AG08395 (cell line): ENCODE results near the gene PRKG2.
"Not testable (repeated sequence)": the region's sequence is repeated elsewhere in the genome, so short reads cannot be mapped to it uniquely, and the experiment has no call there.

Experiments
- DNase-seq: peaks from one replicate; pipeline ENCODE4 v3.0.0; 2012; ENCODE audit warnings: mixed read lengths, low spot score

PRKG2 gene

DNA sequence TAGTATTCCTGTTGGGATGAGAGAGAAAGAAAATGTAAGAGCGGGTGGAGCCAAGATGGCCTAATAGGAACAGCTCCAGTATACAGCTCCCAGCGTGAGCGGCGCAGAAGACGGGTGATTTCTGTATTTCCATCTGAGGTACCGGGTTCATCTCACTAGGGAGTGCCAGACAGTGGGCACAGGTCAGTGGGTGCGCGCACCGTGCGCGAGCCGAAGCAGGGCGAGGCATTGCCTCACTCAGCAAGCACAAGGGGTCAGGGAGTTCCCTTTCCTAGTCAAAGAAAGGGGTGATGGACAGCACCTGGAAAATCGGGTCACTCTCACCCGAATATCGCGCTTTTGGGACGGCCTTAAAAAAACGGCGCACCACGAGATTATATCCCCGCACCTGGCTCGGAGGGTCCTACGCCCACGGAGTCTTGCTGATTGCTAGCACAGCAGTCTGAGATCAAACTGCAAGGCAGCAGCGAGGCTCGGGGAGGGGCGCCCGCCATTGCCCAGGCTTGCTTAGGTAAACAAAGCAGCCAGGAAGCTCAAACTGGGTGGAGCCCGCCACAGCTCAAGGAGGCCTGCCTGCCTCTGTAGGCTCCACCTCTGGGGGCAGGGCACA is 61.2 kb downstream of the PRKG2 start:
- not testable (repeated sequence) for DNase-seq

DNA sequence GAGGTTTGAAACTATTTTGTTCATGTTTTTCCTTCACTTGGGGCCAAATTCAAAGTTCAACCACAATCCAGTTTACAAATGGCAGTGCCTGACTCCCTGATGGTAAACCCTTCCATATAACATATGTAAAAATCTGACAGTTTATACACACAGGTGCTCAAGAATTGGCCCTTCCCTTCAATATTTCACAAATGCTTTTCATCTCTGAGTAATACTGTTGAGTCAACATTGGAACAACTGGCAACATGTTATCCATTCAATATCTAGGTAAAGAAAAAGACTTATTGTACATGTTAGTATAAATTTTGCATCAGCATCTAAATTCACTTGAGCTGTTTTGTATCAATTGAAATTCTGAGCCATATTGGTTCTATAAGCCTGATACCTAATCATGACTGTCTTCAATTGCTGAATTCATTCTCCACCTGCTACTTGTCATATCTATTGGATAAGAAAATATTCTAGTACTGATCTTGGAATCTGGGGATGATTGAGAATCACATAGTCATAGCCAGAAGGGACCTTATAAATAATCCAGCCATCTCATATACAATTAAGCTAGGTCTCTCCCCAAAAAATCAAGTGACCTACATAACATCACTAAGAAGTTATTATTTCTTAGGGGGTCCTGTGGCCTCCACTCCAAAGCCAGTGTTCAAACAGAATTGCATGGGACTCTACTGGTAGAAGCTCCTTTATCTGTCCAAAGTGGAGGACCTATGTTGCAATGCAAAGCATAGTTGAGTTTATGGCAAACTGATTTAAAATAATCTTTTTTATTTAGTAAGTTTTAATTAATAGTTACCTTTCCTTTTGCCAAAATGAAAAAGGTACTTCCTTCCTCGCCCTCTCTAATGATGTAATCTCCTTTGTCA is 61.9 kb downstream of the PRKG2 start:
- DNase-seq = no peak

DNA sequence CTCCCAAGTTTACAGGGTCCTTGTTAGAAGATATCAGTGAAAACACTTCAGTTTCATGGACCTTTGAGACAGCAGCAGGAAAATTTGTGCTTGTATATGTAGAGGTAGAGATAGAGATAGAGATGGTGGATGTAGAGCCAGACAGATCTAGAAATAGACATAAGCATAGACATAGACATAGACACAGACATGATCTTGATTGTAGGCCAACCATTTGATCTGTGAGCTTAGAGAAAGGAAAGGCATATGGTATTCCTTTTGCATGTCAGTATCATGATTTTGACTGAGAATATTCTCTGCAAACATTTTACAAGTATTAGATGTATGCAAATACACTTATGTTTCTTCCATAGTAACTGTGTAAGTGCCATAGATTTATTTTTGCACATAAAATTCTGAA is 65.0 kb downstream of the PRKG2 start:
- DNase-seq = no peak

DNA sequence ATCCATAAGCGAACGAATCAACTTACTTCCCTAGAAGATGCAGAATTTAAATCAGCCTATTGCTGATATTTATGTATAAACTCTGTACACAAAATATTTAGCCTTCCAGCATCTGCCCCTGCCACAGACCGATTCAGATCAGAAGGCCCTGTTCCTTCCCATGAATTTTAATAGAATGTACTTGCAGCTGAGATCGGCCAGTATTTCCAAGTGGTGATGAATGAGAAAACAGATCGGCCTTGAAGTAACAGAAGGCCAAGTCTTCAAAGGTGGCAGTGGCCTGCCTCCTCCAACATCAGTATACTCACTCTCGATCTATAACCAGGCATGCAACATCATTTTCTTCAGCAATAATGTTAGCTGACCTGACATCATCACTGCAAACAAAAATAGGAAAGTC is 66.4 kb downstream of the PRKG2 start:
- DNase-seq = no peak

DNA sequence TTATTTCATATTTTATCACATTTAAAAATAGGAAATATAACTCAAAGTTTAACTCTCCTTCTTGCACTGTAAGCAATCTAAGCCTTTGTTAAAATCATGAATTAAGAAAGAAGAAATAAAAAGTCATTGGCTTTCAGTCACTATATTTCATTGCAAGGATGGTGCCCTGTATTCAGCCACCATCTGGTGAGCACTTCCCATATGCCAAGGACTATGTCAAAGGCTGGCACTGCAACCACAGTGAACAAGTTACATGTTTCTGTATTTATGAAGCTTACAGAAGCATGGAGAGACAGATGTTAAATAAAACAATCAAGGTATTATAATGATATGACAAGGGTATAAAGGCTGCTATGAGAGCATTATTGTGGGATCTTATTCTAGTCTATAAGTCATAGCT is 68.6 kb downstream of the PRKG2 start:
- DNase-seq = no peak

DNA sequence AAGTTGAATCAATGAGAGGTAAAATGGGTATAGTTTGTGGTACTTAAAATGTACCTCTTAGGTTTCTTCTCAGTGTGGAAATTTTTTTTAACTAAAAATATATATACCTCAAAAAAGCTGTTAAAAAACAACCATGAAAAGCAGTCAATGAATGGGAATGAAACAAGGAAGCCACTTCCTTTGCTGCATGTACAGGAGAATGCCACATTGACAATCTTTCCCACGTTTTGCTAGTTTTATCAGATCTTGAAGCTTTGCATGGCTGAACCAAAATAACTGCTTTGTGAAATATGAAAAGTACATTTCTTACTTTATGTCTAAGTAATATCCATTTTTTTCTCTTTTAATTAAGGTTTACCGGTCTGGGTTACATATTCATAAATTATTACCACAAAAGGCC is 71.8 kb downstream of the PRKG2 start:
- no peak for DNase-seq

DNA sequence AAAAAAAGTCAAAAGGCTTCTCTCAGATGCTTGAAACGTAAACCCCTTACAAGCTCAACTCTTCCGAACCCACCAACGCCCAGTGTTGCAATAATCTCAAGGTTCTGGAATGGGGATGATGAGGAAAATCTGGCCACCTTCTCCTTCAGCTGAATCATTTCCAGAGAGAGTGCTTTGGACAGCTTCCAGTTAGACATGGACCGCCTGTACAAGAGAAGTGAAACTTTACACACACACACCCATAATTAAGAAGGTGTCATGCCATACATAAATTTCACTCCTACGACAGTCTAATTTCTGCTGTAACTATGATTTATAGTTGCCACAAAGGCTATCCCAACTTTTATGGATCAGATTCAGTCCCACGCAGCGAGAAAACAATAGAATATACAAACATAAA is 72.3 kb downstream of the PRKG2 start:
- DNase-seq = peak; percentile 56

DNA sequence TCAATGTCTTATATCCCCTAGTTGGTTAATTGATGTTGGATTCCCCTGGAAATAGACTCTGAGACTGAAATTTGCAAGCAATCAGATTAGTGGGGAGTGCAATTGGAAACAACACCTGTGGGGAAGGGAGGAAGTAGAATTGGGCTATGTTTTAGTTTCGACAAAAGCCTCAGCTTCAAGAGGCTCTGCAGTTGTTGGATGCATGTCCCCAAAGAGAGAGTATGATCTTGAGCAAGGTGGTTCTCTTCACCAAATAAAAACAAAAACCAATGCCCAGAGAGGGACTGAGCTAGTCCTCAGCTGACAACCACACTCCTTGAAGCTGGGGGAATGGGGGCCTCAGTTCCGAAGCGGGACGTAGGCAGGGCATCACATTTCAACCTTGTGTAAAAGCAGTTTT is 77.1 kb downstream of the PRKG2 start:
- DNase-seq = no peak

DNA sequence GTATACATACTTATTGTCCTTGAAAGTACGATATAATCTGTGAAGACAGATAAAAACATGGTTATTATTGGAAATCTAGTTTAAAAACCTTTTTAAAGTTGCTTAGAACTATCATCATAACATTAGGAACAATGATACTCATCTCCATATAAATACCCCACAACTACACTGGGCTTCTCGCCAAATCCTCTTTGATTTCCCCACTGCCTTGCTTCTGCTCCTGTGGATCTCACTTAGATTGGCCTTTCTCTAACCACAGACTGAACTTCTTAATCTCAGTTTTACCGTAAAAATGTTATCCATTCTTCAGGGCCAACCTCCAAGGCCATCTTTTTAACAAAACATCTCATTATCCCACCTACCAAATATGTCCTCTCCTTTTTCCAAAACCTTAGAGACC is 77.6 kb downstream of the PRKG2 start:
- no peak for DNase-seq

DNA sequence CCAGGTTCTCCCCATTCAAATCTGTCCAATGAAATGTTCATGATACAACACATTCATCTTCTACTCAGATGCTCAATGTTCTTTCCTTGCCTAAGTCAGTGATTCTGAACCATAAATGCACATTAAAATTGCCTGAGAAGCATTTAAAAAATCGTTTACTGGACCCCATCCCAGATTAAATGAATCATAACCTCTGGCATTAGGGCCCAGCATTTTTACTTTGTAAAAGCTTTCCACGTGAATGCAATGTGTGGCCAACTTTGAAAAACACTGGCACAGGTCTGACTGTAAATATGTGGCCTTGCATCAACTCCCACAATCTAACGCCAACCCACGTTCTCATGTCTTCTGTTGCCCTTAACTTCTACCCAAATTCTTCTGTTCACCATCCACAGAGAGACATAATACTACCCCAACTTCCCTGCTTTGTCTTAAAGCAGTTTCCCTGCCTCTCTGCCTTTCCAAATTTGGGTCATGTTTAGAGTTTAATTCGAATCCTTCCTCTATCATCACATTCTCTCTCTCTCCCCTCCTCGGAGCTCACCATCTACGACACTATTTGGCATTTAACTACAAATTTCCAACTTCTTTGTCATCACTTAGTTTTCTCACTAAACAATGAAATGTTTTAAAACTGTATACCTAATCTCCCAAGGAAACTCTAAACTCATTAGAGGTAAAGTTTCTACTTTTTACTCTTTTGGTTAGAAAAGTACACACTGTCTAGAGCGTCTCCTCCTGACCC is 78.7 kb downstream of the PRKG2 start:
- peak; percentile 78 for DNase-seq

DNA sequence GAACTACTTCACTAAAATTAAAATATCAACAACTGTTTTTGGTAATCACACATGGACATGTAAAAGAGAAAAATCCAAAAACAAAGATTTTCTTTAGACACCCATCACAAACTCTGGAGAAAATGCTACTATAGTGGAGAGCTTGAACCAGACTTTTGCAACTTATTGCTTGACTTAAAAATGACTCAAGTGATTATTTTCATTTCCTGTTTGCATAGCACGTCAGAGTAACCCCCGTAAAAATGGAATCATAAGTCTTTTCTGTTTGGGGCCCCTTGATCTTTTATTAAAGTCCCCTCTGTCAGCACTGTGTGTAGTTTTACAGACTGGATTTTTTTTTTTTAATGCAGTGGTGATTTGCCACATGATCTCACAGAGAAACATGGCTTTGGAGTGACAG is 79.5 kb downstream of the PRKG2 start:
- no peak for DNase-seq

DNA sequence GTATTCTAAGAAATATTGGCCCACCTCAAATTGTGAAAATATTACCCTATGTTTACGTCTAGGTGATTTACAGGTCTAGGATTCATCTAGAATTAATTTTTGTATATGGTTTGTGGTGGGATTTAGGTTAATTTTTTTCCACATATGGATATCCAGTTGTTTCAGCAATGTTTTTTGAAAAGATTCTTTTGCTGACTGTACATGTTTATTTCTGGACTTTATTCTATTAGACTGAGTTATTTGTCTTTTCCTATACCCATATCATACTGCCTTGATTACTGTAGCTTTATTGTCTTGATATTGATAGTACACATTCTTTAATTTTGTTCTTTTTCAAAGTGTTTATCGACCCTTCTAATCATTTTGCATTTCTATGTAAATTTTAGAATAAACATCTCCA is 83.5 kb downstream of the PRKG2 start:
- DNase-seq = no peak

DNA sequence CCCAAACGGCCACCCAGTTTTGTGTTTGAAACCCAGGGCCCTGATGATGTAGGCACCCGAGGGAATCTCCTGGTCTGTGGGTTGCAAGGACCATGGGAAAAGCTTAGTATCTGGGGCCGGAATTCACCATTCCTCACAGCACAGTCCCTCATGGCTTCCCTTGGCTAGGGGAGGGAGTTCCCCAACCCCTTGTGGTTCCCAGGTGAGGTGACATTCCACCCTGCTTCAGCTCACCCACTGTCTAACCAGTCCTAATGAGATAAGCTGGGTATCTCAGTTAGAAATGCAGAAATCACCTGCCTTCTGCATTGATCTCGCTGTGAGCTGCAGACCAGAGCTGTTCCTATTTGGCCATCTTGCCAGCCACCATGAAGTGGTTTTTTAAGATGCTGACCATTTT is 84.0 kb downstream of the PRKG2 start:
- no peak for DNase-seq

DNA sequence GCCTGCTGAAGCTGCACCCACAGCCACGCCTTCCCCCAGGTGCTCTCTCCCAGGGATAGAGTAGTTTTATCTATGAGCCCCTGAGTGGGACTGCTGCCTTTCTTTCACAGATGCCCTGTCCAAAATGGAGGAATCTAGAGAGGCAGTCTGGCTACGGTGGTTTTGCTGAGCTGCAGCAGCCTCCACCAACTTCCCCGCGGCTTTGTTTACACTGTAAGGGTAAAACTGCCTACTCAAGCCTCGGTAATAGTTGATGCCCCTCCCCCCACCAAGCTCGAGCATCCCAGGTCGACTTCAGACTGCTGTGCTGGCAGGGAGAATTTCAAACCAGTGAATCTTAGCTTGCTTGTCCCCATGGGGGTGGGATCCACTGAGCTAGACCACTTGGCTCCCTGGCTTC is 84.5 kb downstream of the PRKG2 start:
- no peak for DNase-seq

DNA sequence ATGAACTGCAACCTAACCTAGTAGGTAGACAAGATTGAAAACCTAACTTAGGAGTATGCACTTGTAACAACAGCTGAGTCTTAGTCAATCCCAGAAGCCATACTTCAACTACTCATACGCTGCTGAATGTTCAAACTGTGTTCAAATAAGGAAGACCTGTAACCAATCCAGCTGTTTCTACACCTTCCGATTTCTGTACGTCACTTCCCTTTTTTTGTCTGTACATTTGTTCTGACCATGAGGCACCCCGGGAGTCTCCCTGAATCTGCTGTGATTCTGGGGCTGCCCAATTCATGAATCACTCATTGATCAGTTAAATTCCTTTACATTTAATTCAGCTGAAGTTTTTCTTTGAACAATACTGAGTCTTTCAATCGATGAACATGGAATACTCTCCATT is 95.0 kb downstream of the PRKG2 start:
- no peak for DNase-seq

DNA sequence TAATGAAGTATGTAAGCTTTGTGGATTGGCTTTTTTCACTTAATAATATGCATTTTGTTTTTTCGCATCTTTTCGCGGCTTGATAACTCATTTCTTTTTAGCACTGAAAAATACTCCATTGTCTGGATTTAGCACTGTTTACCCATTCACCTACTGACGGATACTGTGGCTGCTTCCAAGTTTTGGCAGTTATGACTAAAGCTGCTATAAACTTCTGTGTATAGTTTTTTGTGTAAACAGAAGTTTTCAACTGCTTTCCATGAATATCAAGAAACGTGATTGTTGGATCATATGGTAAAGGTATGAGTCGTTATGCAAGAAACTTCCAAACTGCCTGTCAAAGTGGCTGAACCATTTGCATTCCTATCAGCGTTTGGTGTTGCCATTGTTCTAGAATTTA is 96.9 kb downstream of the PRKG2 start:
- DNase-seq = no peak

DNA sequence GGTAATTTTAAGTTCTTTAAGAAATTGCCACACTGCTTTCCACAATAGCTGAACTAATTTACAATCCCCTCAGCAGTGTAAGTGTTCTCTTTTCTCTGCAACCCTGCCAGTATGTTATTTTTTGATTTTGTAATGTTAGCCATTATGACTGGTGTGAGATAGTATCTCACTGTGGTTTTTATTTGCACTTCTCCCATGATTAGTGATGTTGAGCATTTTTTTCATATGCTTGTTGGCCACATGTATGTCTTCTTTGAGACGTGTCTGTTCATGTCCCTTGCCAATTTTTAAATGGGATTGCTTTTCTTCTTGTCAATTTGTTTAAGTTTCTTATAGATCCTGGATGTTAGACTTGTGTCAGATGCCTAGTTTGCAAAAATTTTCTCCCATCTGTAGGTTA is 98.5 kb downstream of the PRKG2 start:
- no peak for DNase-seq

DNA sequence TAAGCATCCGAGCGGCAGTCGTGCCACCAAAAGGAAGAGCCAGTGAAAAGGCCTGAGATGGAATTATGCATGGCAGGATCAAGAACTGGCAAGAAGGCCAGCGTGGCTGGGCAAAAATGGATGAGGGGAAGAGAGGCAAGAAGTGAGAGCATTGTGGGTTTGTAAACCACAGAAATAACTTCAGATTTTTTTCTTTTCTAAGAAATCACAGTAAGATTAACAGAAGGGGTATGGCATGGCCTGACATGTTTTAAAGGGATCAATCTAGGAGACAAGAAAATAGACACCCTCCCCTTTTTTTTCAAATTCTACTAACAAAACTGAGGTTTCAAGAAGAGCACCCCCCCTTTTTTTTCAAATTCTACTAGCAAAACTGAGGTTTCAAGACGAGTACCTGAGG is 102.0 kb downstream of the PRKG2 start:
- DNase-seq = no peak

DNA sequence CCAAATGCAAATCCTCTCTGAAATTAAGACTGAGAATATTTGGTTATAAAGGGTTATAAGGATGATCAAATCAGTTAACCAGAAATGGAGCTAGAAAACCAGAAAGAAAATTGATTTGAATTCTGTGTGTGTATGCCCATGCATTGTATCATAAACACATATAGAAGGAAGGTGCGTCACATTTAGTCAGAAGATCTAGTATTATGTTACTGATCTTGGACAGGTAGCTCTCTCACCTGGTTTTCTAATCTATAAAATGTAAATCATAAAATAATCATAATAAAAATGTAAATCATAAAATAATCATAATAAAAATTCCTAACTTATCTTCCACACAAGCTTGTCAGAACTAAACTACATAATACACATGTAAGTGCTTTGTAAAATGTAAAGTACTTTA is 105.7 kb downstream of the PRKG2 start:
- DNase-seq = no peak

DNA sequence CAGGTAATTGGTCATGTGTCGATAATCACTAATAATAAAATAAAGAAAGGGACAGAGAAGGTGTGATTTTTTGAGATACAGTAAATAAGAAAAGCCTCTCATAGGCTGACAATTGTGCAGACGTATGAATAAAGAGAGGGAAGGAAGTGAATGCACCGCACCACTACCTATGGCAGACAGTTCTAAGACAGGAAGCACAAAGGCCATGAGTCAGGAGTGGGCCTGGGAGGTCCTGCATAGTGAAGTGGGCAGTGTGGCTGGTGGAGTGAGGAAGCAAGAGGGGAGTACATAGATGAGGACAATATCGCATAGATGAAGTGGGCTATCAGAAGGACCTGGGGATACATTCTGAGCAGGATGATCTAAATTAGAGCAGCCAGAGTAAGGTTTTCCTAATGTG is 108.9 kb downstream of the PRKG2 start:
- no peak for DNase-seq

DNA sequence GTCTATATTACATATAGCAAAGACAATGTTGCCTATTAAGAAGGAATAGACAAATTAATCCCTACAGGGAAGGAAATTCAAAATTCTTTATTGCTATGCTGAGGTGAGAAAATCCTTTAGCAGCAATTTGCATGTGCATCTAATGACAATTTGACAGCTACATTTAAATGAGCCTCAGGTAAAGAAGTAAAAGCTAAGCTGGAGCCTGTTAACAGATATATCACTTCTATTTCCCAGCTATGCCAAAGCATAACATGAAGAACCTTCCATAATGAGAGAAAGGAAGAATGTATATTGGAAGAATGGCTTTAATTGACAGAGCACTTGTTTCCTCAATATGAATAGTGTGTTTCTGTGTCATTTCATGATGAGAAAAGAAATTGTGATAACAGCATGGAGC is 112.9 kb downstream of the PRKG2 start:
- no peak for DNase-seq

DNA sequence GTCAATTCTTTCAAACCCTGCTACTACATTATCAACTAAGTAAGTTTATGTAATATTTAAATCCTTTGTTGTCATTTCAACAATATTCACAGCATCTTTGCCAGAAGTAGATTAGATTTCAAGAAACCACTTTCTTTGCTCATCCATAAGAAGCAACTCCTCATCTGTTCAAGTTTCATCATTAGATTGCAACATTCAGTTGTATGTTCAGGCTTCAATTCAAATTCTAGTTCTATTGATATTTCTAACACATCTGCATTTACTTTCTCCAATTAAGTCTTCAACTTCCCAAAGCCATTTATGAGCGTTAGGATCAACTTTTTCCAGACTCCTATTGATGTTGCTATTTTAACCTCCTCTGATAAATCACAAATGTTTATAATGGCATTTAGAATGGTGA is 118.5 kb downstream of the PRKG2 start:
- no peak for DNase-seq

DNA sequence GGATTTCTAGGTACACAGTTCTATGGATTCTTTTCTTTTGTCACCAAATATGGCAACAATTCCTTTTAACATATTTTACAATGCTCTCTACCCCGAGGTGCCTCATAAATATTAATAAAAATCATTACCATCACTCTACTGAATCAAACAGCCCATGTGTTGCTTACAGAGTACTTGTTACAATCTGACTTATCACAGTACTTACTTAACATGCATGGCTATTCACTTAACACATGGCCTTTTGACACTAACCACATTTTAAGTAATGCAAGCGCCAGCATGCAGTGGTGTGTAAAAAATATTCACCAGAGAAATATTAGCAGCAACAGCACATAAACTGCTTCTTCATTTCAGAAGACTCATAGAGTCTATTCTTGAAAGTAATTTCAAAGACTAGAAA is 119.6 kb downstream of the PRKG2 start:
- no peak for DNase-seq
